SIG-M5 treated with dmso at 0.1 percent for 504 hours (cell line): ENCODE results near the gene S100A6.
"Not testable (repeated sequence)": the region's sequence is repeated elsewhere in the genome, so short reads cannot be mapped to it uniquely, and the experiment has no call there.

Experiments
- DNase-seq: peaks from one replicate; lab custom pipeline; 2025; ENCODE audit not compliant: unreplicated experiment; lab: John Stamatoyannopoulos, UW

S100A6 gene

DNA sequence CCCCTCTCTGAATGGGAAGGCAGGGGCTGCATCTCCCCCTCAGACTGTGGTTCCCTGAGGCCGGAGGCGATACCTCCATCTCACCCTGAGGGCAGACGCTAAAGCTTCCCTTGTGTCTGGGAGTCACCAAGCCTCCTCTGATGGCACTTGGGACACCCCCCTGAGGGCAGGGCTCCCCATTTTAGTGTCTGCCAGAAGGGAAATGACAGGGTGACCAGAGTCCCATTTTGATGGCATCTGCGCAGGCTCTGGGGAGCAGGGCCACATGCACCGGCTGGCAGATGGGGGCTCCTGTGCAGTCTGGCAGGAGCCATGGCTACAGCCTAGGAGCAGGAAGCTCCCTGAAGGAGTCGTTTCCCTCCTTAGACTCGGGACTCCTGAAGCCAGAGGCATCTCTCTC, 28.2 kb upstream of the S100A6 start:
- DNase-seq, result no peak

DNA sequence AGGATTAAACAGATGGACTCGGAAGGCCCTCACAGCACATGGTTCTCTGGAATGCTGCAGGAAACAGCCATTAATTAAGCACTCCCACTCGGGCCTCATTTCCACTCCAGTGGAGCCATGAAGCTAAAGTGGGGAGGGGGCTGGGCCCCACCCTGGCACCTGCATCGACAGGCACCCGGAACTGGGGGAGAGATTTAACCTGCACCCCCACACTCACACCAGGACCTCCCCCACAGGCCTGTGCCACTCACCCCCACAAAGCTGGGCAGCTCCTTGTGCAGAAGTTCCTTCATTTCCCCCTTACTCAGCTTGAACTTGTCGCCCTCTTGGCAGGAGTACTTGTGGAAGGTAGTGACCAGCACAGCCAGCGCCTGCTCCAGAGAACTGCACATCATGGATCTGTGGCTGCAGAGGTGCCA, 27.7 kb upstream of the S100A6 start:
- DNase-seq, result no peak

DNA sequence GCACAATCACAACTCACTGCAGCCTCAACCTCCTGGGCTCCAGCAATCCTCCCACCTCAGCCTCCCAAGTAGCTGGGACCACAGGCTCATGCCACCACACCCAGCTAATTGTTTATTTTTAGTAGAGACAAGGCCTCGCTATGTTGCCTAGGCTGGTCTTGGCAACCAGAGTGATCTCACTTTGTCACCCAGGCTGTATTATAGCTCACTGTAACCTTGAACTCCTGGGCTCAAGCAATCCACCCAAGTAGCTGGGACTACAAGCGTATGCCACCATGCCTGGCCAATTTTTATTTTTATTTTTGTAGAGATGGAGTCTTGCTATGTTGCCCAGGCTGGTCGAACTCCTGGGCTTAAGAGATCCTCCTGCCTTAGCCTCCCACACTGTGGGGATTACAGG, 26.2 kb upstream of the S100A6 start:
- DNase-seq, result not testable (repeated sequence)

GRCh38 chr1:153561466-153561985, 25.7 kb upstream of the S100A6 start:
- no peak for DNase-seq

GRCh38 chr1:153560771-153561465, 25.1 kb upstream of the S100A6 start:
- DNase-seq, result no peak

GRCh38 chr1:153560241-153560640, 24.4 kb upstream of the S100A6 start:
- no peak for DNase-seq

DNA sequence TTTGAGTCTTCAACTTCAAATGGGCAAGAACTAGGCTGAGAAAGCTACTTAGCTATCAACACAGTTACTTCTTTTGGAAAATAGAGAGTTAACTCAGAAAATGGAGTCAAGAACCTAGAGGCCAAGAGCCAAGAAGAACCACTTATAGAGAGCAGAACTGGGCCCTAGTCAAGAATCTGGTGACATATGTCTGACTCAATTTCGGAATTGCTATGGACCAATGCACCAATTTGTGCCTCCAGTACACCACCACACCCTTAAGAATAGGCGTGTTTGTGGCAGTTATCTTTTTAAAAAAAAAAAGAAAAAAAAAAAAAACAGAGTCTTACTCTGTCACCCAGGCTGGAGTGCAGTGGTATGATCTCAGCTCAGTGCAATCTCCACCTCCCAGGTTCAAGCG, 22.1 kb upstream of the S100A6 start:
- no peak for DNase-seq

DNA sequence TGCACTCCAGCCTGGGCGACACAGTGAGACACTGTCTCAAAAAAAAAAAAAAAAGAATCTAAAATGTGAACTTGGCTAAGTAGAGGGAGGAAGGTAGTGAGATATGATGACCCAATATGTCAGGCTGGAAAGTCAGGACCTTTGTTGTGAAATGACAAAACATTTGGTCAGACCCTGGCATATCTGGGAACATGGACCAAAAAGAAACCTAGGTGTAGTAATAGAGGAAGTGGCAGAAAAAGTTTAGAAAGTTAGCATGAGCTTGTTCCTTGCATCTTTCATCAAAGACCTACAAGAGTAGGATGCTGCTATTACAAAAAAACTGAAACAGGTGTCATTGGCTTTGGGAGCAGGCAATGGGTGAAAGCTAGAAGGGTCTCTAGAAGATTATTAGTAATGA, 20.6 kb upstream of the S100A6 start:
- no peak for DNase-seq

DNA sequence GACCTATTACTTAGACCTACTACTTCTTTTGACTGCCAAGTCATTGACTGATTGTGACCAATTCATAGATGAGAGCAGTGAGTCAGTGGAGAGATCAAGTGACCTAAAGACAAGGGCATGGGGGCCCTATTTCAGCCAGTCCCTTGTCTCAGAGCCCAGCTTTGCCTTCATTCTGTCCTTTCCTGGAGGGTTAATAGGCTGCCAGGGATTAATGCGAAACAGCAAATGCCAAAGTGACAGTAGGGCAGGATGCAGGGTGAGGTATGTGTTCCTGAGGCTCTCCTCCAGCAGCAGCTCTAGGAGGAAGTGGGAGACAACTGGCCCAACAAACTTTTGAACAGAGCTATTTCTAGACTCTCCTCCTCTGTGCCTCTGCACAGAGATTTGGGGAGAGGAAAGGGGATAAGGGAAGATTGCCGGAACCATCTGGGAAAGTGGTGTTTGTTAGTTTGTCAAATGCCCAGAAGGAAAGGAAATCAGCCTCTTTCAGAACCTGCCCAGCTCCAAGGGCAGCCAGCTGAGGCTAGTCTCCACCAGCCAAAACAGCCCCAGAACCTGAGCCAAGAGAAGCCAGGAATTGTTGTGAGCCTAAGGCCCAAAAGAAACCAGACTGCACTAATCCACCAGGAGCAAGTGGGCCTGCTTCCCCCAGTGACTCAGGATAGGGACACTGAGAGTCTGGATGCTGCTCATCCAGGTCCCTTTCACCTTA, 18.2 kb upstream of the S100A6 start:
- no peak for DNase-seq

DNA sequence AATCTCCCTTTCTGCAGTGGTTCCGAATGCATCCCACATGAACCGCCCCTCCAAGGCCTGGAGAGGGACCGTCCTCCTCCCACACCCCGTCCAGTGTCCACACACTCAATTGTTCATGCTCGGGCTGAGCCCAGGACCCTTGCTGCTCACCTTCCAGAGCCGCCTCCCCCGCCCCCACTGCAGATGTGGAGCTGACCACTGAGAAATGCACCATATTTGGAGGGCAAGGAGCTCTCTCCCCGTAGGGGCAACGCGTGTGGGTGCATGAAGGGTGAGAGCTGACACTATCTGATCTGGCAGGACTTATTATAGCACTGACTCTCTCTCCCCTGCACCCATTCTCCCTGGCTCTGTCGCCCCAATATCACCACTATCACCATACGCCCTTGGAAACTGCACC, 17.3 kb upstream of the S100A6 start:
- DNase-seq, result no peak

- DNase-seq, result no peak
Measured at GRCh38 chr1:153552335-153552734, 16.5 kb upstream of the S100A6 start.

- DNase-seq, result peak; percentile 91
Measured at GRCh38 chr1:153550827-153551500, 15.2 kb upstream of the S100A6 start.

GRCh38 chr1:153550398-153550758, 14.6 kb upstream of the S100A6 start:
- no peak for DNase-seq

DNA sequence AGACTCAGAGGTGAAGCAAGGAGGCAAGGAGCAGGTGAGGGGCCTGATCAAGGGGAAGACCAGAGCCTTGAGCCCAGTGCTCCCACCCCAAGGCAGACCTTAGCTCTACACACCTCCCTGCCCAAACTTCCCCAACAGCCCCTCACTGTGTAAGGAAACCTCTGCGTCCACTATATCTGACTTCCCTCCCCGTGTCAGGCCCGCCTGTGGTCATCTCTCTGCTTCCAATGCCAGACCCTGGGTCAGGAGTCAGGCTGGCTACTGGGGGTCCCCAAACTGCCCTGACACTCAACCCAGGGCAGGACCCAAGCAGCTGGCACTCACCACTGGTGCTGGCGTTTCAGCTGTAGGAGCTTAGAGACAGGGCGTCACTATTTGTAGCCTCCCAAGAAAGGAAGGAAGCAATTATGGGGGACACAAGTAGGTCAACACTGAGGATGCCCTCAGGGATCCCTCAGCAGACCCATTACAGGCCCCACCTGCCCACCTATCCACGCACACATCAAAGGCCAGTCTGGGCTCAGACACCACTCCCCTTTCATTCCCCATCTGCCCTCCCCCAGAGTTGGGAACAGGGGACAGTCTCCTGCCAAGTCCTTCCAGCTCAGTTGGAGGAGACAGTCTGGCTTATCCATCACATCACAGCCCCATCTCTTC, 14.1 kb upstream of the S100A6 start:
- DNase-seq, result no peak

DNA sequence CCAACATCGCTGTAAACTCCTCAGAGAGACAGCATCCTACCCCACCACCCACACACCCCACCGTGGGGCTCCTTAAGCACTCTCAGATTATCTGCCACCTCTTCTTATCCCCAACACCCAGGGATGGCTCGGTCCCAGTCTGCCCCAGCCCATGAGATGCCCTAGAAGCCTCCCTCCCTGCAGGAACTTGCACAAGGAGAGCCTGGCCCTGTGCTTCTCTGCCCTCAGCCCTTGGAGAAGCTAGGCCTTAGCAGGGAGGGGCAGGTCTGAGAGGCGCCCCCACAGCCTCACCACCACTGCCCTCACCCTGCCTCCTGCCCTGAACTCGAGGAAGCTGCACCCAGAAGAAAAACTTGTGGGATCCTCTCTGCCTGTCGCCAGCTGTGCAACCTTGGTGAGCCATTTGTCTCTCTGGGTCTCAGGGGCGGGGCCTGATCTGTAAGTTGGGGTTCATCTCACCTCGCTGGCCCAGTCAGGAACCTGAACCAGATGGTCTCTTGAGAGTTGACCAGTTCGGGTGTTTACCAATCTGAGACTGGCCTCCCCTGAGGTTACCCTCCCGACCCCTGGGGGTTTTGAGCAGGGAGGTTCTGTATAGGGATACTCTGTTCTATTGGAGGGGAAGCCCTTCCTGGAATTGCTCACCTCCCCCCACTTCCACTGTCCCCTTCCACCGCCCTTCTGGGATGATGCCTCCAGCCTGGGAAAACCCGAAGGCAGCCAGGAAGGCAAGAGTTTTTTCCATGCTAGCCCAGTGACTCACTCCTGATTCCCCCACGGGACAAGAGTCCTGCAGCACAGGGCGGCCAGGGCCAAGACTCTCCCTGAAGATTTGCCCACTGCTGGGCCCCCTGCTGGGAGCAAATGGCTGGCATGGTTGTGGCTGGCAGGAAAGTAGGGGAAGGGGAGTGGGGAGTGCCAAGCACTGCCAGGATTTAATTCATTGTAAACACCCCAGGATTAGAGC, 13.2 kb upstream of the S100A6 start, which contains the start of gene S100A3:
S100A3 (minus strand) TSS at position 537 of the 967 bp plus-strand sequence. CDS start 773 bp downstream, outside the sequence.
- no peak for DNase-seq

DNA sequence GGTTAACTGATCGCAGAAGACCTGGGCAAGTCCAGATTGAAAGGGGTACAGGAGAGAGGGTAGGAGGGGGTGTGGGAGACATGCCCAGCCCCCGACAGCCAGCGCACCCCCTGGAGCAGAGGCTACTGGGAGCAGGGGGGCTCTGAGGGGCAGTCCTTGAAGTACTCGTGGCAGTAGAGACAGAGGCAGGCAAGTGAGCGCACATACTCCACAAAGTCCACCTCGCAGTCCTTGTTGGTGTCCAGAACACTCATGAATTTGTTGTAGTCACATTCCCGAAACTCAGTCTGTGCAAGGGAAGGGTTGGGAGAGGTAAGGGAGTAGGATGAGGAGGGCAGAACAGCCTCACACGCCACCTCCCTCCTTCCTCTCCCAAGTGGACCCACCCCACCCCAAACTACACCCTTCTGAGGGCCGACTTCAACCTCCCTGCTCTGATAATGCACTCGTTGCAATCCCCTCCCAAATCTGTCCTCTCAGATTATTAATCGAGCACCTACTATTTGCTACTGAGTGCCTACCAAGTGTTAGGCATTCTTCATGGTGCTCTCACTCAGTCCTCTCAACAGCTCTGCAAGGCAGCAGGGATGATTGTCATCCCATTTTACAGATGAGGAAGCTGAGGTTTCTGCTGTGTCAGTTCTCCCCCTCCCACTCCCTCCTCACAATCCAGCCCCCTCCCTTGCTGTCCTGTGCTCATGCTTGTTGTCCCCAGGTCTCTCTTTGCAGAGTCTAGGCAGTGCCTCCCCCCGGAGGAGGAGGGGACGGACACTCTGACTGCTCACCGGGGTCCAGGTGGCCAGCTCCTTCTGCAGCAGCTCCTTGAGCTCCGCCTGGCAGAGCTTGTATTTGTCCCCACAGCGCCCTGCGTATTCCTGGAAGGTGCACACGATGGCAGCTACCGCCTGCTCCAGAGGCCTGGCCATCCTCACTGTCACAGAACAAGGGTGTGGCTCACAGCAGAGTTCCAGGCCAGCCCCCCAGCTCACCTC, 12.1 kb upstream of the S100A6 start:
- no peak for DNase-seq

GRCh38 chr1:153546796-153547559, 11.2 kb upstream of the S100A6 start:
- DNase-seq, result no peak

DNA sequence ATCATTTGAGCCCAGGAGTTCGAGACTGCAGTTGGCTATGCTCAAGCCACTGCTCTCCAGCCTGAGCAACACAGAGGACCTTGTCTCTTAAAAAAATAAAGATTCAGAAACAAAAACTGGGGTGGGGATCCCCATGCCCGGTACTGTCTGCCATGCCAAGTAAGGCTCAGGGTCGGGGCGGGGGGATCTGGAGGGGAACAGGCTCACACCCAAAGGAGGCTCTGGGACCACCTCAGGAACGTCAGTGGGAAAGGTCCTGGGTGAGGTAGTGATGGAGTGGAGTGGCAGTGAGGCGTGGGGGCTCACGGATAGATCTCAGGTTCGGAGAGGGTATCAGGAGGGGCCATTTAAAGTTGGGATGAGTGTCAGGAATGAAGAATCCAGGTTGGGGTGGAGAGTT, 10.6 kb upstream of the S100A6 start:
- no peak for DNase-seq
